Measurements from ENCODE around the gene ARFGAP2. TPM values are rescaled to one million over a fixed set of nuclear protein-coding genes. Genes with fewer than 3 reads are reported as not detected.
"Not testable (repeated sequence)": the region's sequence is repeated elsewhere in the genome, so short reads cannot be mapped to it uniquely, and the experiment has no call there.

ARFGAP2 gene
- total RNA-seq, 4 donors from 2014 or later: 178 to 248 (median 201) TPM

DNA sequence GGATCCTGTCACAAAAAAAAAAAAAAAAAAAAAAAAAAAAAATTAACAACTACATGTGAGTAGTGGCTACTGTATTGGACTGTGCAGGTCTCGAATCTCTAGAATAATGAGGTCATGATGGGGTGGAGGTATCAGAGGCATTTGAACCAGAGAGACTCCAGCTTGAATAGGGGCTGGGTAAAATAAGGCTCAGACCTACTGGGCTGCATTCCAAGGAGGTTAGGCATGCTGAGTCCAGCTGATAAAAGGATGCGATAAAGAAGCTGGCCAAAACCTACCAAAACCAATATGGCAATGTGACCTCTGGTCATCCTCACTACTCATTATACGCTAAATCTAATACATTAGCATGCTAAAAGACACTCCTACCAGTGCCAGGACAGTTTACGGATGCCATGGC, 15.4 kb upstream of the ARFGAP2 start:
- 85% methylated on average over 4 of the region's 4 CpGs for WGBS
- TF ChIP-seq, protein P1, sequence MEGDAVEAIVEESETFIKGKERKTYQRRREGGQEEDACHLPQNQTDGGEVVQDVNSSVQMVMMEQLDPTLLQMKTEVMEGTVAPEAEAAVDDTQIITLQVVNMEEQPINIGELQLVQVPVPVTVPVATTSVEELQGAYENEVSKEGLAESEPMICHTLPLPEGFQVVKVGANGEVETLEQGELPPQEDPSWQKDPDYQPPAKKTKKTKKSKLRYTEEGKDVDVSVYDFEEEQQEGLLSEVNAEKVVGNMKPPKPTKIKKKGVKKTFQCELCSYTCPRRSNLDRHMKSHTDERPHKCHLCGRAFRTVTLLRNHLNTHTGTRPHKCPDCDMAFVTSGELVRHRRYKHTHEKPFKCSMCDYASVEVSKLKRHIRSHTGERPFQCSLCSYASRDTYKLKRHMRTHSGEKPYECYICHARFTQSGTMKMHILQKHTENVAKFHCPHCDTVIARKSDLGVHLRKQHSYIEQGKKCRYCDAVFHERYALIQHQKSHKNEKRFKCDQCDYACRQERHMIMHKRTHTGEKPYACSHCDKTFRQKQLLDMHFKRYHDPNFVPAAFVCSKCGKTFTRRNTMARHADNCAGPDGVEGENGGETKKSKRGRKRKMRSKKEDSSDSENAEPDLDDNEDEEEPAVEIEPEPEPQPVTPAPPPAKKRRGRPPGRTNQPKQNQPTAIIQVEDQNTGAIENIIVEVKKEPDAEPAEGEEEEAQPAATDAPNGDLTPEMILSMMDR (IDR thresholded peaks at IDR 0.05): no peak
- TF ChIP-seq POLR2A (IDR thresholded peaks at IDR 0.05) (no peak), POLR2AphosphoS5 (IDR thresholded peaks at IDR 0.05) (no peak), EP300 (IDR thresholded peaks at IDR 0.05) (no peak)
- DNase-seq (ENCODE audit: low spot score in 2 of 2): no peak
- Histone ChIP-seq H3K36me3 (no peaks in the 10 kb centered on the region), H3K27me3 (no peaks in the 10 kb centered on the region), H3K4me3 (no peak overlapping the region), H3K4me1 (peaks cover 15% of the 10 kb centered on the region), H3K27ac (no peak overlapping the region), H3K9me3 (no peaks in the 10 kb centered on the region)

DNA sequence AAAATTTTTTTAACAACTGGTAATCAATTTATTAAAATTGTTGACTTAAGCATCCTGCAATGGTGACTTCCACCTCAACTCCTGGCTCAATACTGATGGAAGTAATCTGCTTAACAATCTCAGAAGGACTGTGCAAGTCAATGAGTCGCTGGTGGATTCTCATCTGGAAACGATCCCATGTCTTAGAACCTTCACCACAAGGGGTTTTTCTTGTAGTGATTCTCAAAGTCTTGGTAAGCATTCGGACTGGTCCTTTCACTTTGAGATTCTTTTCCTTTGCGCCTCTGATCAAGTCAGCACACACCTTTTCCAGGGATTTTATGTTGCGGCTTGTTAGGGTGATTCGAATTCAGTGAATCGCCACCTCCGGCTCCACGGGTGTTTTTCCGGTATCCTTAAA, 14.5 kb upstream of the ARFGAP2 start:
- not testable (repeated sequence) for H3K9me3 ChIP-seq; H3K36me3 ChIP-seq; H3K4me3 ChIP-seq; DNase-seq (ENCODE audit: low spot score in 2 of 2); H3K27ac ChIP-seq; H3K27me3 ChIP-seq
- 74% methylated on average over 10 of the region's 10 CpGs for WGBS
- H3K4me1 ChIP-seq: peaks cover 23% of the 10 kb centered on the region

DNA sequence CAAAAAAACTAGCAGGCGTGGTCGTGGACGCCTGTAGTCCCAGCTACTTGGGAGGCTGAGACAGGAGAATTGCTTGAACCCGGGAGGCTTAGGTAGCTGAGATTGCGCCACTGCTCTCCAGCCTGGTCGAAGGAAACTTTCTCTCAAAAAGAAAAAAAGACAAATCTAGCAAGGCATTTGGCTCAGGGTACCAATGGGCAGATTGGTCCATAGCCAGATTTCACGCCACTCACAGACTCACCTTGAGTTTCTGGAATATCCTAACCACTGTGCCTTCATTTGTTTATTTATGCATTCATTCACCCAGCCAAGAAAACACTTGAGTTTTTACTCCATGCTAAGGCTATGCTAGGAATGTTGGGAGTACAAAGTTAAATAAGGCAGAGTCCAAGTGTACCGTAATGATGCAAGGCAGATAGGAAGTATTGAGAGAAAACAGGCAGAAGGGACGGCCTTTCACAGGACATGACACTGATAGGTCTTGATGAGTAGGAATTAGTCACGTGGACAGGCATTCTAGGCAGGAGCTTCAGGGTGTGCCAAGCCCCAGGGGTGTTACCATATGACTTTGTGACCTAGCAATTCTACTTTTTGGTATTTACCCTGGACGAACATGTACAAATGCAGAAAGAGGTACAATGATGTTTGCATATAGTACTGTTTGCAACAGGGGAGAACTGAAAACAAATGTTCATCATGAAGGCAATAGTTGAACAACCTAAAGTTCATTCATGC, 12.6 kb upstream of the ARFGAP2 start:
- Histone ChIP-seq H3K27ac (no peak overlapping the region), H3K4me1 (peaks cover 42% of the 10 kb centered on the region), H3K36me3 (no peaks in the 10 kb centered on the region), H3K27me3 (no peaks in the 10 kb centered on the region), H3K4me3 (no peak overlapping the region), H3K9me3 (no peaks in the 10 kb centered on the region)
- no peak for TF ChIP-seq EP300 (IDR thresholded peaks at IDR 0.05)
- no peak for TF ChIP-seq POLR2AphosphoS5 (IDR thresholded peaks at IDR 0.05)
- no peak for TF ChIP-seq POLR2A (IDR thresholded peaks at IDR 0.05)
- TF ChIP-seq, protein P1 (IDR thresholded peaks at IDR 0.05): no peak
- DNase-seq (ENCODE audit: low spot score in 2 of 2): no peak
- 63% methylated on average over 11 of the region's 11 CpGs for WGBS

DNA sequence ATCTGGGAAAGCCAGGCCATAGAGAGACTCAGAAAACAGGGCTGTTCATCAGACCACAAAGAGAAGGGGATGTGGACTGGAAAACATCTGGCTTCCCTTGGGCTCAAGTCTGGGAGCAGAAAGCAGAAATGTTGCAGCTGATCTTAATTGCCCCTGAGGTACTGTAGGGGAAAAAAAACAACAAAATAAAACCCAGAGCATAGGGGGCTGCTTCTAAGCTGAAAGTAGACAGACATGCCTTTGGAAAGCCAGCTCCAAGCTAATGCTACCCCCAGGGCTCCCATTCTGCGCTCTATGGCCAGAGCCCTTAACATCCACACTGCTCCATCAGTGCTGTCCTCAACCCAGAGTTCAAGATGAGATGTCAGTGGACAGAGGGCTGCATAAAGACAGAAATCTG, 11.6 kb upstream of the ARFGAP2 start:
- 81% methylated on average over 1 of the region's 1 CpG for WGBS
- DNase-seq (ENCODE audit: low spot score in 2 of 2): no peak
- H3K36me3 ChIP-seq: no peaks in the 10 kb centered on the region
- H3K4me1 ChIP-seq: peaks cover 47% of the 10 kb centered on the region
- H3K27me3 ChIP-seq: no peaks in the 10 kb centered on the region
- TF ChIP-seq POLR2AphosphoS5 (IDR thresholded peaks at IDR 0.05) (no peak), POLR2A (IDR thresholded peaks at IDR 0.05) (no peak), EP300 (IDR thresholded peaks at IDR 0.05) (no peak)
- TF ChIP-seq, protein P1 (IDR thresholded peaks at IDR 0.05): no peak
- H3K4me3 ChIP-seq: no peak overlapping the region
- no peaks in the 10 kb centered on the region for H3K9me3 ChIP-seq
- H3K27ac ChIP-seq: no peak overlapping the region

DNA sequence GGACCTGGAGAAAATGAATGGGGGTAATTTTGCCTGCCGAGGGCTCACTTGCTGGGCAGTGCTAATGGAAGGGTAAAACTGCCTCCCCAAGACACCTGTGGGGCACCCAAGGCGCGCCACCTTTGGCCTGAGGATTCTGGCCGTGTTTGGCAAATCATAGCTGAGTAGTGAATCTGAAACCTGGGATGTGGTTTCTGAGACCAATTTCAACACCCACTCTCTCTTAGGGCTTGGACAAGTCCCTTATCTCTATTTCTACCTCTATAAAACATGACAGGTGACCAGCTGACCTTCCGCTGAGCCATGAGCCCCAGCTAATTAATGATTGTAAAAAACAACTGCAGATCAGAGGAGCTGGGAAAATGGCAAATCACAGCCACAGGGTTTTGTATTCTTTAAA, 11.0 kb upstream of the ARFGAP2 start:
- H3K27ac ChIP-seq: peak overlapping the region; percentile 30

More for the DNA sequence above, 11.0 kb upstream of the ARFGAP2 start:
- no peaks in the 10 kb centered on the region for H3K27me3 ChIP-seq
- TF ChIP-seq POLR2A (IDR thresholded peaks at IDR 0.05): no peak
- TF ChIP-seq EP300 (IDR thresholded peaks at IDR 0.05): no peak
- TF ChIP-seq POLR2AphosphoS5 (IDR thresholded peaks at IDR 0.05): no peak
- TF ChIP-seq, protein P1 (IDR thresholded peaks at IDR 0.05): no peak
- no peak for DNase-seq (ENCODE audit: low spot score in 2 of 2)
- H3K36me3 ChIP-seq: no peaks in the 10 kb centered on the region
- no peaks in the 10 kb centered on the region for H3K9me3 ChIP-seq
- H3K4me1 ChIP-seq: peaks cover 47% of the 10 kb centered on the region
- WGBS: 42% methylated on average over 5 of the region's 5 CpGs
- H3K4me3 ChIP-seq: peak overlapping the region; percentile 85

Data from suprapubic skin (tissue), 4 donors.